B cell (primary cell): ENCODE data around the gene USP49. TPM values are rescaled to one million over a fixed set of nuclear protein-coding genes. Genes with fewer than 3 reads are reported as not detected.

ENCODE experiments used
- ATAC-seq: fragments of 200-7000 bp; cut with Tn5 transposase; one replicate; pipeline ENCODE4 v1.10.0; 2021; ENCODE audit warnings: low read depth, mild to moderate bottlenecking, moderate number of reproducible peaks, moderate library complexity
- CTCF ChIA-PET: fragments of 350-600 bp; sonication (Branson Sonifier 250); formaldehyde crosslinking; loops from one replicate; lab custom pipeline; 2021; ENCODE audit warnings: antibody characterized with exemption, inconsistent platforms; lab: Charles Lee
- POLR2A ChIA-PET: fragments of 350-600 bp; sonication (Branson Sonifier 250); formaldehyde crosslinking; loops from one replicate; lab custom pipeline; 2021; ENCODE audit warnings: antibody characterized with exemption; lab: Charles Lee
- DNase-seq: peaks from one replicate; pipeline ENCODE4 v3.0.0; 2013
- H2AFZ ChIP-seq: 2 replicates; pipeline ENCODE4 v1.6.1; 2012; ENCODE audit warnings: mild to moderate bottlenecking, low read depth, low read length; ENCODE audit not compliant: insufficient read depth, poor library complexity, severe bottlenecking
- H3K27ac ChIP-seq, 2 donors: 1 replicate in 1 of 2; 2 replicates in 1 of 2; pipeline ENCODE4 v1.5.1; 2012 to 2013; ENCODE audit warnings: low read length in 2 of 2, mild to moderate bottlenecking in 2 of 2, moderate library complexity in 1 of 2
- H3K27me3 ChIP-seq, 4 experiments: fragments of 200-600 bp in 1 of 4; sonication (generic) in 1 of 4; replicated peaks in 1 of 4; 1 replicate in 2 of 4; 2 replicates in 2 of 4; pipeline versions ENCODE4 v1.6.1 to v1.7.0; 2013 to 2016; ENCODE audit warnings: low read length in 3 of 4, mild to moderate bottlenecking in 2 of 4, mixed read lengths in 1 of 4, moderate library complexity in 1 of 4; ENCODE audit not compliant: insufficient read depth in 4 of 4, control insufficient read depth in 3 of 4; ENCODE audit errors: control extremely low read depth in 1 of 4
- H3K36me3 ChIP-seq, 2 experiments: replicated peaks in 1 of 2; 1 replicate in 1 of 2; 2 replicates in 1 of 2; pipeline versions ENCODE4 v1.6.1 to v1.7.1; 2013; ENCODE audit warnings: low read length in 1 of 2; ENCODE audit not compliant: insufficient read depth in 2 of 2, control insufficient read depth in 1 of 2; ENCODE audit errors: control extremely low read depth in 1 of 2, extremely low read depth in 1 of 2
- H3K4me1 ChIP-seq, 2 donors: fragments of 200-600 bp in 1 of 2; sonication (generic) in 1 of 2; 1 replicate in 1 of 2; 2 replicates in 1 of 2; pipeline versions ENCODE4 v1.5.1 to v1.6.1; 2013 to 2017; ENCODE audit warnings: low read length in 2 of 2; ENCODE audit not compliant: control insufficient read depth in 2 of 2, insufficient read depth in 2 of 2
- H3K4me2 ChIP-seq: replicated peaks from 2 replicates; pipeline ENCODE3; 2012; ENCODE audit warnings: mild to moderate bottlenecking, low read depth, low read length; ENCODE audit not compliant: poor library complexity, severe bottlenecking
- H3K4me3 ChIP-seq, 5 experiments: fragments of 200-600 bp in 1 of 5; sonication (generic) in 1 of 5; 1 replicate in 3 of 5; 2 replicates in 2 of 5; pipeline versions ENCODE4 v1.5.1 to v1.7.0; 2011 to 2016; ENCODE audit warnings: low read length in 4 of 5, mild to moderate bottlenecking in 4 of 5, low read depth in 2 of 5, control low read depth in 1 of 5, moderate library complexity in 1 of 5; ENCODE audit not compliant: insufficient read depth in 1 of 5; ENCODE audit errors: control extremely low read depth in 1 of 5, extremely low read depth in 1 of 5
- H3K79me2 ChIP-seq: fragments of 200-600 bp; sonication (generic); one replicate; pipeline ENCODE4 v1.6.0; 2016; ENCODE audit warnings: low read length; ENCODE audit not compliant: control insufficient read depth, insufficient read depth
- H3K9ac ChIP-seq: fragments of 200-600 bp; sonication (generic); 2 replicates; pipeline ENCODE4 v1.6.1; 2017; ENCODE audit warnings: mild to moderate bottlenecking, low read length, moderate library complexity
- H3K9me3 ChIP-seq, 3 donors: one replicate each; pipeline versions ENCODE4 v1.6.1 to v1.7.1; 2013; ENCODE audit warnings: low read length in 2 of 3; ENCODE audit not compliant: control insufficient read depth in 2 of 3, insufficient read depth in 1 of 3; ENCODE audit errors: control extremely low read depth in 1 of 3
- H4K20me1 ChIP-seq: 2 replicates; pipeline ENCODE4 v1.6.0; 2012; ENCODE audit warnings: mild to moderate bottlenecking, low read length; ENCODE audit not compliant: insufficient read depth, control insufficient read depth, poor library complexity, severe bottlenecking
- H3K27ac Mint-ChIP-seq: one replicate; pipeline ENCODE4 v1.8.0; 2021; ENCODE audit warnings: mixed read lengths
- H3K27me3 Mint-ChIP-seq: one replicate; pipeline ENCODE4 v1.8.0; 2021; ENCODE audit warnings: mixed read lengths
- H3K4me1 Mint-ChIP-seq: one replicate; pipeline ENCODE4 v1.8.0; 2021; ENCODE audit warnings: mixed read lengths
- H3K4me3 Mint-ChIP-seq: one replicate; pipeline ENCODE4 v1.8.0; 2021; ENCODE audit warnings: mixed read lengths
- H3K9me3 Mint-ChIP-seq: one replicate; pipeline ENCODE4 v1.8.0; 2022; ENCODE audit warnings: mixed read lengths; ENCODE audit not compliant: insufficient read depth
- EZH2 ChIP-seq: IDR thresholded peaks from 2 replicates; pipeline ENCODE4 v1.6.1; 2012; ENCODE audit warnings: borderline replicate concordance, low read depth, mild to moderate bottlenecking, moderate library complexity, low read length; ENCODE audit not compliant: insufficient read depth, poor library complexity, severe bottlenecking
- WGBS: methylation state at CpG from one replicate; pipeline ENCODE4 v1.1.5; 2013; ENCODE audit warnings: missing lambda C conversion rate; ENCODE audit not compliant: insufficient coverage; 5-methylcytosine and 5-hydroxymethylcytosine counted together
- intact Hi-C: fragments of 100-400 bp; cut with micrococcal nuclease; formaldehyde crosslinking; loops from one replicate; pipeline ENCODE4 v1.10.0; 2022
- polyA plus RNA-seq: library from polyadenylated mRNA; depleted of rRNA; stranded (reverse); fragments of >200 nt; gene quantifications from 2 replicates; pipeline ENCODE4 v1.2.3, GENCODE V29; 2012
- total RNA-seq, 2 donors: library from RNA; stranded (reverse); fragments of 120-200 nt in 1 of 2; gene quantifications; 1 replicate in 1 of 2; 2 replicates in 1 of 2; pipeline versions ENCODE4 v1.2.3 to v1.2.4, GENCODE V29; 2013 to 2022
- TF ChIP-seq, protein P1 (sequence below): fragments of 200-600 bp; IDR thresholded peaks from one replicate; pipeline ENCODE4 v1.8.0; 2022; ENCODE audit warnings: antibody characterized with exemption, mild to moderate bottlenecking

USP49 gene
- total and polyA plus RNA-seq, 2 donors (not counting 1 experiment from before 2014, with no cell fraction given): 2.6 to 9.9 TPM

DNA sequence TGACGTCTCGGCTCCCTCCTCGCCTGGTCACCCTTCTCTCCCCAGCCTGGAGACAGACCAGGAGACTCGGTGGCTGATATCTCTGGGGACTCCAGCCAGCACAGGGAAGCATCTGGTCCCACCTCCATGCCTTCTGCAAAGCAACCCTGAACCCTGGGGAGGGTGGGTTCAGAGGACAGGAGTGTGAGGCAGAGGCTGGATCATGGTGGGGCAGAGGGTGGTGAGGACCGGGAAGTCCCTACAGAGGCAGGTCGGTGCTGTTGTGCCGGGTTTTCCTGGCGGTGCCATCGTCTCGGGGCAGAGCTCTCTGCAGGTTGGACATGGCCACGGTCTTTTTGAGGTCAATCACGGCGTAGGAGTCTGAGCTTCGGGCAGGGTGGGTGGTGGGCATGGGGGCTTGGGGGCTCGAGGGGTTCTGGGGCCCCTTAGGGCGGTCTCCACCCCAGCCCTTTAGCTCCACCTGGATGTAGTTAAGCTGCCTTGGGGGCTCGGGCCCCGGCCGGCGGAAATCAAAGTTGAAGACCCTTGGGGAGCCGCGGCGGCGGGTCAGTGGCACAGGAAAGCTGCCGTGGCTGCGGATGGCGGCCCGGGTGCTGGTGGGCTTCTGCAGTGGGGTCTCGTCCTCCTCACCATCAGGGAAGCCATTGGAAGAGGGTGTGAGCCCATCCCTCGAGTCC is 124.7 kb downstream of the USP49 start:
- no peak for TF ChIP-seq EZH2
- TF ChIP-seq, protein P1, sequence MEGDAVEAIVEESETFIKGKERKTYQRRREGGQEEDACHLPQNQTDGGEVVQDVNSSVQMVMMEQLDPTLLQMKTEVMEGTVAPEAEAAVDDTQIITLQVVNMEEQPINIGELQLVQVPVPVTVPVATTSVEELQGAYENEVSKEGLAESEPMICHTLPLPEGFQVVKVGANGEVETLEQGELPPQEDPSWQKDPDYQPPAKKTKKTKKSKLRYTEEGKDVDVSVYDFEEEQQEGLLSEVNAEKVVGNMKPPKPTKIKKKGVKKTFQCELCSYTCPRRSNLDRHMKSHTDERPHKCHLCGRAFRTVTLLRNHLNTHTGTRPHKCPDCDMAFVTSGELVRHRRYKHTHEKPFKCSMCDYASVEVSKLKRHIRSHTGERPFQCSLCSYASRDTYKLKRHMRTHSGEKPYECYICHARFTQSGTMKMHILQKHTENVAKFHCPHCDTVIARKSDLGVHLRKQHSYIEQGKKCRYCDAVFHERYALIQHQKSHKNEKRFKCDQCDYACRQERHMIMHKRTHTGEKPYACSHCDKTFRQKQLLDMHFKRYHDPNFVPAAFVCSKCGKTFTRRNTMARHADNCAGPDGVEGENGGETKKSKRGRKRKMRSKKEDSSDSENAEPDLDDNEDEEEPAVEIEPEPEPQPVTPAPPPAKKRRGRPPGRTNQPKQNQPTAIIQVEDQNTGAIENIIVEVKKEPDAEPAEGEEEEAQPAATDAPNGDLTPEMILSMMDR: no peak
- ChIA-PET POLR2A (no interaction called here), CTCF (no interaction called here)
- intact Hi-C loops: no loop called here
- Histone ChIP-seq H3K36me3 (peaks cover under 1 to 36% of the 10 kb centered on the region in 2 experiments), H3K4me2 (no peak overlapping the region), H3K4me1 (no peaks in the 10 kb centered on the region), H3K27me3 (no peaks in the 10 kb centered on the region), H3K79me2 (no peaks in the 10 kb centered on the region), H3K4me3 (no peak overlapping the region), H2AFZ (no peak overlapping the region), H4K20me1 (no peaks in the 10 kb centered on the region), H3K9me3 (no peaks in the 10 kb centered on the region), H3K9ac (no peak overlapping the region), H3K27ac (no peak overlapping the region)
- no peak for ATAC-seq
- WGBS: 93% methylated on average over 23 of the region's 30 CpGs
- no peak for DNase-seq
- Mint-ChIP-seq H3K4me1 (no peaks in the 10 kb centered on the region), H3K9me3 (no peaks in the 10 kb centered on the region), H3K4me3 (no peak overlapping the region), H3K27ac (no peak overlapping the region), H3K27me3 (no peaks in the 10 kb centered on the region)

DNA sequence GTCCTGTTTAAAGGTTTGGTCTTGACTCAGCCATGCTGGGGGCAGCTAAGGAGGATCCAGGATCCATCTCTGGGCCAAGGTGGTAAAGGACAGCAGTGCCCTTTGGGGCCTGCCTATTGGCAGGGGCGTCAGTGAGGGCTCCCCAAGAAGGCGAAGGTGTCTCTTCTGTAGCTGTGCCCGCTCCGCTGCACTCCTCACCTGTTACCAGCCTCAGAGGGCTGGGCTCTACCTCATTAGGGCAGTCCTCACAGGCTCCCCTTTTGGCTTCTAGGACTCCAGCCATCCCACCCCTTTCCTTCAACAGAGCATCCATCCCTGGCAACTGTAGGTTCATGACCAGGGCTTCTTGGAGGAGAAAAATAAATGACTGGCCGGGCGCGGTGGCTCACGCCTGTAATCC is 125.8 kb downstream of the USP49 start:
- Mint-ChIP-seq H3K27ac (no peak overlapping the region), H3K4me1 (no peaks in the 10 kb centered on the region), H3K27me3 (no peaks in the 10 kb centered on the region), H3K4me3 (no peak overlapping the region), H3K9me3 (no peaks in the 10 kb centered on the region)
- intact Hi-C loops: no loop called here
- H2AFZ ChIP-seq: no peak overlapping the region
- H3K4me3 ChIP-seq: no peak overlapping the region
- H3K4me1 ChIP-seq: no peaks in the 10 kb centered on the region
- ChIA-PET CTCF (no interaction called here), POLR2A (interaction anchor here (1.0 kb wide), 1 partner anchor 784 kb away, joined by 4 read pairs; no protein-coding TSS in a partner anchor)
- no peak for DNase-seq
- WGBS: 93% methylated on average over 4 of the region's 8 CpGs
- H3K36me3 ChIP-seq: peaks cover 0 to 24% of the 10 kb centered on the region in 2 experiments
- no peak overlapping the region for H3K9ac ChIP-seq
- H3K27ac ChIP-seq: no peak overlapping the region
- ATAC-seq: no peak
- no peaks in the 10 kb centered on the region for H4K20me1 ChIP-seq
- TF ChIP-seq, protein P1: no peak
- no peak for TF ChIP-seq EZH2
- H3K9me3 ChIP-seq: no peaks in the 10 kb centered on the region
- H3K79me2 ChIP-seq: no peaks in the 10 kb centered on the region
- H3K27me3 ChIP-seq: no peaks in the 10 kb centered on the region
- no peak overlapping the region for H3K4me2 ChIP-seq
